IPS DF 6.9 (cell line): ENCODE data around the gene TTC21A.

Source experiments
- DNase-seq: peaks from one replicate; pipeline ENCODE4 v3.0.0-alpha.2; 2013; ENCODE audit warnings: low read depth, low spot score
- H3K27ac ChIP-seq: one replicate; pipeline ENCODE4 v1.5.1; 2013; ENCODE audit warnings: low read length, control low read depth
- H3K27me3 ChIP-seq: 2 replicates; pipeline ENCODE4 v1.6.1; 2013; ENCODE audit warnings: mild to moderate bottlenecking, low read length; ENCODE audit not compliant: control insufficient read depth, insufficient read depth
- H3K36me3 ChIP-seq: 2 replicates; pipeline ENCODE4 v1.6.1; 2013; ENCODE audit warnings: low read length; ENCODE audit not compliant: control insufficient read depth, insufficient read depth
- H3K4me1 ChIP-seq: 2 replicates; pipeline ENCODE4 v1.6.1; 2013; ENCODE audit warnings: low read length; ENCODE audit not compliant: control insufficient read depth, insufficient read depth
- H3K4me3 ChIP-seq: 2 replicates; pipeline ENCODE4 v1.5.1; 2013; ENCODE audit warnings: mild to moderate bottlenecking, low read length
- H3K9me3 ChIP-seq: 2 replicates; pipeline ENCODE4 v1.6.1; 2013; ENCODE audit warnings: low read length, inconsistent platforms; ENCODE audit not compliant: control insufficient read depth, insufficient read depth
- WGBS: extraction: QIAGEN DNeasy Blood & Tissue Kit; methylation state at CpG from one replicate; pipeline ENCODE4 v1.1.7; 2013; ENCODE audit warnings: mixed read lengths, missing lambda C conversion rate; ENCODE audit not compliant: insufficient read length, insufficient coverage; 5-methylcytosine and 5-hydroxymethylcytosine counted together

TTC21A gene

GRCh38 chr3:39114456-39114855 lies 7.0 kb downstream of the TTC21A start:
- no peaks in the 10 kb centered on the region for H3K36me3 ChIP-seq
- H3K4me3 ChIP-seq: no peak overlapping the region
- H3K4me1 ChIP-seq: no peaks in the 10 kb centered on the region
- no CpG with 5 or more reads among the region's 5 CpGs for WGBS
- no peak overlapping the region for H3K27ac ChIP-seq
- no peak for DNase-seq
- H3K9me3 ChIP-seq: no peaks in the 10 kb centered on the region
- H3K27me3 ChIP-seq: no peaks in the 10 kb centered on the region

GRCh38 chr3:39115870-39116269 lies 8.4 kb downstream of the TTC21A start:
- H3K9me3 ChIP-seq: no peaks in the 10 kb centered on the region
- no peak overlapping the region for H3K27ac ChIP-seq
- H3K4me1 ChIP-seq: no peaks in the 10 kb centered on the region
- no peaks in the 10 kb centered on the region for H3K36me3 ChIP-seq
- no CpG with 5 or more reads among the region's 3 CpGs for WGBS
- DNase-seq: no peak
- no peak overlapping the region for H3K4me3 ChIP-seq
- H3K27me3 ChIP-seq: no peaks in the 10 kb centered on the region

GRCh38 chr3:39118079-39118478 lies 10.6 kb downstream of the TTC21A start:
- Histone ChIP-seq H3K9me3 (no peaks in the 10 kb centered on the region), H3K4me3 (no peak overlapping the region), H3K4me1 (no peaks in the 10 kb centered on the region), H3K27ac (no peak overlapping the region), H3K27me3 (no peaks in the 10 kb centered on the region), H3K36me3 (no peaks in the 10 kb centered on the region)
- no CpG with 5 or more reads among the region's 3 CpGs for WGBS
- no peak for DNase-seq

GRCh38 chr3:39118931-39119660 lies 11.6 kb downstream of the TTC21A start:
- Histone ChIP-seq H3K9me3 (no peaks in the 10 kb centered on the region), H3K4me3 (no peak overlapping the region), H3K4me1 (no peaks in the 10 kb centered on the region), H3K27me3 (no peaks in the 10 kb centered on the region), H3K27ac (no peak overlapping the region), H3K36me3 (no peaks in the 10 kb centered on the region)
- no CpG with 5 or more reads among the region's 5 CpGs for WGBS
- no peak for DNase-seq

GRCh38 chr3:39121621-39122020 lies 14.1 kb downstream of the TTC21A start:
- peaks cover 1% of the 10 kb centered on the region; the same call in 1 of the 2 replicates for H3K4me1 ChIP-seq
- H3K4me3 ChIP-seq: no peak overlapping the region
- no peaks in the 10 kb centered on the region for H3K36me3 ChIP-seq
- H3K27me3 ChIP-seq: no peaks in the 10 kb centered on the region
- H3K27ac ChIP-seq: no peak overlapping the region
- no CpG with 5 or more reads among the region's 2 CpGs for WGBS
- no peak for DNase-seq
- no peaks in the 10 kb centered on the region for H3K9me3 ChIP-seq

- Histone ChIP-seq H3K4me1 (peaks cover 1% of the 10 kb centered on the region; the same call in 1 of the 2 replicates), H3K9me3 (no peaks in the 10 kb centered on the region), H3K4me3 (no peak overlapping the region), H3K27ac (no peak overlapping the region), H3K36me3 (no peaks in the 10 kb centered on the region), H3K27me3 (no peaks in the 10 kb centered on the region)
- no peak for DNase-seq
- WGBS: no CpG with 5 or more reads among the region's 1 CpG
Observed at GRCh38 chr3:39122813-39123212, 15.3 kb downstream of the TTC21A start.

- no peaks in the 10 kb centered on the region for H3K36me3 ChIP-seq
- H3K4me1 ChIP-seq: peaks cover 1% of the 10 kb centered on the region; the same call in 1 of the 2 replicates
- no peak overlapping the region for H3K4me3 ChIP-seq
- H3K27ac ChIP-seq: no peak overlapping the region
- WGBS: no CpG with 5 or more reads among the region's 5 CpGs
- no peaks in the 10 kb centered on the region for H3K27me3 ChIP-seq
- DNase-seq: no peak
- H3K9me3 ChIP-seq: no peaks in the 10 kb centered on the region
Observed at GRCh38 chr3:39124876-39125840, 17.7 kb downstream of the TTC21A start.

GRCh38 chr3:39125841-39126500 lies 18.5 kb downstream of the TTC21A start:
- no peaks in the 10 kb centered on the region for H3K9me3 ChIP-seq
- H3K4me1 ChIP-seq: peaks cover 1% of the 10 kb centered on the region; the same call in 1 of the 2 replicates
- no peaks in the 10 kb centered on the region for H3K36me3 ChIP-seq
- no peak overlapping the region for H3K4me3 ChIP-seq
- H3K27ac ChIP-seq: no peak overlapping the region
- WGBS: no CpG with 5 or more reads among the region's 12 CpGs
- H3K27me3 ChIP-seq: no peaks in the 10 kb centered on the region
- no peak for DNase-seq

GRCh38 chr3:39126532-39127071 lies 19.1 kb downstream of the TTC21A start:
- H3K27ac ChIP-seq: no peak overlapping the region
- no peak for DNase-seq
- H3K4me3 ChIP-seq: no peak overlapping the region
- no peaks in the 10 kb centered on the region for H3K27me3 ChIP-seq
- peaks cover 1% of the 10 kb centered on the region; the same call in 1 of the 2 replicates for H3K4me1 ChIP-seq
- H3K9me3 ChIP-seq: no peaks in the 10 kb centered on the region
- no CpG with 5 or more reads among the region's 6 CpGs for WGBS
- no peaks in the 10 kb centered on the region for H3K36me3 ChIP-seq
